Psoas muscle (tissue), 8 donors: ENCODE results near the gene OTX2. TPM values are rescaled to one million over a fixed set of nuclear protein-coding genes. Genes with fewer than 3 reads are reported as not detected.

Source experiments
- ATAC-seq, 4 donors: fragments of 200-7000 bp; cut with Tn5 transposase; one replicate each; pipeline ENCODE4 v1.9.1; 2020; ENCODE audit warnings: moderate library complexity in 3 of 4, mild to moderate bottlenecking in 2 of 4
- DNase-seq, 2 donors: peaks; one replicate each; pipeline ENCODE4 v3.0.0-alpha.2; 2020
- H3K27ac ChIP-seq: fragments of 200-600 bp; one replicate; pipeline ENCODE4 v1.8.0; 2022
- H3K27me3 ChIP-seq, 3 donors: fragments of 200-600 bp in 1 of 3; one replicate each; pipeline versions ENCODE4 v1.6.1 to v1.8.0; 2013 to 2022; ENCODE audit warnings: low read length in 2 of 3, mild to moderate bottlenecking in 2 of 3, moderate library complexity in 1 of 3; ENCODE audit not compliant: insufficient read depth in 3 of 3
- H3K36me3 ChIP-seq, 2 donors: fragments of 200-600 bp in 1 of 2; one replicate each; pipeline versions ENCODE4 v1.6.1 to v1.8.0; 2013 to 2022; ENCODE audit warnings: low read depth in 1 of 2, mild to moderate bottlenecking in 1 of 2, moderate library complexity in 1 of 2; ENCODE audit not compliant: insufficient read depth in 1 of 2
- H3K4me1 ChIP-seq: fragments of 200-600 bp; one replicate; pipeline ENCODE4 v1.8.0; 2022
- H3K4me3 ChIP-seq: fragments of 200-600 bp; one replicate; pipeline ENCODE4 v1.8.0; 2022; ENCODE audit warnings: mild to moderate bottlenecking
- H3K9me3 ChIP-seq: fragments of 200-600 bp; one replicate; pipeline ENCODE4 v1.8.0; 2022
- CTCF ChIP-seq: fragments of 200-600 bp; IDR thresholded peaks from one replicate; pipeline ENCODE4 v1.8.0; 2022; ENCODE audit warnings: antibody characterized with exemption
- WGBS, 3 donors: extraction: QIAGEN DNeasy Blood & Tissue Kit; methylation state at CpG; one replicate each; pipeline versions ENCODE4 v1.1.6 to v1.1.7; 2013; 5-methylcytosine and 5-hydroxymethylcytosine counted together
- intact Hi-C, 2 donors: fragments of 100-400 bp; cut with DNase I; formaldehyde crosslinking; loops; one replicate each; pipeline versions ENCODE4 v1.11.0 to v1.14.2; 2022
- polyA plus RNA-seq, 3 donors: library from polyadenylated mRNA; stranded (reverse); fragments of 200-250 nt; gene quantifications; one replicate each; pipeline ENCODE4 v1.2.3, GENCODE V29; 2013
- total RNA-seq, 4 donors: library from RNA; stranded (reverse); fragmentation: NEBNext Ultra II Directional in 2 of 4; extraction: Animal tissue kit (Norgen Biotek cat#: 25700) in 2 of 4; gene quantifications; one replicate each; pipeline versions ENCODE4 v1.2.1 to v1.2.4, GENCODE V29; 2021 to 2023
- donor health status: healthy with polysubstance abuse.
- donor health status: DM: no; HTN: no; CAD: no; lungs with moderate emphysema.
- donor health status: Bipolar disorder and iron deficiency.
- donor health status: healthy.
- donor health status: DM: yes; HTN: yes; CAD: no.
- donor health status: DM: no; HTN: no; CAD: no.
- donor health status: DM: no; HTN: no; CAD: no.
- donor health status: DM: yes; HTN: yes; CAD: no.

Gene OTX2
- total and polyA plus RNA-seq, 7 donors: not detected

- intact Hi-C loops: no loop called here
- Histone ChIP-seq H3K36me3 (no peaks in the 10 kb centered on the region), H3K27me3 (peaks cover 11 to 60% (median 18%) of the 10 kb centered on the region in 3 donors), H3K4me3 (no peak overlapping the region), H3K27ac (no peak overlapping the region), H3K4me1 (no peaks in the 10 kb centered on the region), H3K9me3 (no peaks in the 10 kb centered on the region)
- TF ChIP-seq CTCF: no peak
- 51 to 64% (median 54%) methylated on average over 4 of the region's 4 CpGs for WGBS, 3 donors
- ATAC-seq (no peak), DNase-seq (no peak)
Observed at GRCh38 chr14:56821177-56821576, 10.9 kb upstream of the OTX2 start.

GRCh38 chr14:56817396-56817921, 7.2 kb upstream of the OTX2 start:
- WGBS, 3 donors: 2 to 3% (median 3%) methylated on average over 27 to 31 of the region's 31 CpGs
- Histone ChIP-seq H3K27me3 (peaks cover 15 to 96% (median 28%) of the 10 kb centered on the region in 3 donors), H3K36me3 (no peaks in the 10 kb centered on the region), H3K27ac (no peak overlapping the region), H3K4me3 (no peak overlapping the region), H3K4me1 (no peaks in the 10 kb centered on the region), H3K9me3 (no peaks in the 10 kb centered on the region)
- DNase-seq (no peak), ATAC-seq (no peak)
- intact Hi-C loops: no loop called here
- TF ChIP-seq CTCF: no peak

- TF ChIP-seq CTCF: no peak
- intact Hi-C loops: no loop called here
- no peaks in the 10 kb centered on the region for H3K36me3 ChIP-seq
- no peaks in the 10 kb centered on the region for H3K9me3 ChIP-seq
- no peak overlapping the region for H3K4me3 ChIP-seq
- no peak for ATAC-seq
- H3K4me1 ChIP-seq: no peaks in the 10 kb centered on the region
- no peak for DNase-seq
- WGBS, 3 donors: 1 to 2% (median 1%) methylated on average over 66 of the region's 66 CpGs
- H3K27ac ChIP-seq: no peak overlapping the region
- H3K27me3 ChIP-seq: peaks cover 13 to 97% (median 35%) of the 10 kb centered on the region in 3 donors
Observed at GRCh38 chr14:56816574-56817391, 6.5 kb upstream of the OTX2 start.

GRCh38 chr14:56815745-56816144, 5.5 kb upstream of the OTX2 start:
- Histone ChIP-seq H3K36me3 (no peaks in the 10 kb centered on the region), H3K4me1 (no peaks in the 10 kb centered on the region), H3K9me3 (no peaks in the 10 kb centered on the region), H3K27ac (no peak overlapping the region), H3K27me3 (peaks cover 10 to 97% (median 41%) of the 10 kb centered on the region in 3 donors), H3K4me3 (no peak overlapping the region)
- WGBS, 3 donors: 18 to 22% (median 19%) methylated on average over 5 of the region's 5 CpGs
- intact Hi-C loops: no loop called here
- TF ChIP-seq CTCF: no peak
- no peak for DNase-seq
- ATAC-seq: no peak
